ENCODE measurements around the gene NFKBIE. TPM values are rescaled to one million over a fixed set of nuclear protein-coding genes. Genes with fewer than 3 reads are reported as not detected.

Gene NFKBIE
- total RNA-seq, 1 experiment from 2014 or later = 9.7 TPM

GRCh38 chr6:44258921-44259320, 6.4 kb downstream of the NFKBIE start:
- no peak overlapping the region; a peak in 1 of 5 replicates for H3K4me3 Mint-ChIP-seq
- H3K4me1 Mint-ChIP-seq = peaks cover 43 to 47% of the 10 kb centered on the region in 2 experiments
- no peak overlapping the region; a peak in 1 of 7 replicates for H3K27ac Mint-ChIP-seq

More at GRCh38 chr6:44258921-44259320, 6.4 kb downstream of the NFKBIE start:
- no peak overlapping the region for H2BK5ac ChIP-seq (ENCODE audit: insufficient read length, low read length)
- no peak overlapping the region for H3K18ac ChIP-seq (ENCODE audit: insufficient read length, low read depth, low read length)
- H3K23me2 ChIP-seq (ENCODE audit: insufficient read length, low read depth, low read length, poor library complexity, severe bottlenecking) = peaks cover 7% of the 10 kb centered on the region
- H3K27ac ChIP-seq (ENCODE audit: insufficient read length, low read depth, low read length) = no peak overlapping the region
- H4K20me1 ChIP-seq (ENCODE audit: control insufficient read depth, insufficient read depth, insufficient read length) = no peaks in the 10 kb centered on the region
- no peak overlapping the region for H2AK5ac ChIP-seq (ENCODE audit: insufficient read length, low read length)
- H4K5ac ChIP-seq (ENCODE audit: insufficient read length, low read depth, low read length) = no peak overlapping the region
- H2BK20ac ChIP-seq (ENCODE audit: low read depth, low read length, poor library complexity, severe bottlenecking) = no peak overlapping the region
- no peak overlapping the region for H3K14ac ChIP-seq (ENCODE audit: insufficient read depth, low read length)
- no peak overlapping the region for H3T11ph ChIP-seq (ENCODE audit: low read length)
- no peak overlapping the region for H2BK12ac ChIP-seq (ENCODE audit: insufficient read length, low read depth, low read length)
- no peaks in the 10 kb centered on the region for H3K79me2 ChIP-seq (ENCODE audit: insufficient read depth, low read length)
- no peak for DNase-seq
- H3K9ac ChIP-seq (ENCODE audit: extremely low read depth, insufficient read length, low read length) = no peak overlapping the region
- no peak overlapping the region for H4K8ac ChIP-seq (replicated peaks; ENCODE audit: insufficient read length, low read depth, low read length)
- H3K23ac ChIP-seq (ENCODE audit: insufficient read length, low read depth, low read length) = no peak overlapping the region
- no peak overlapping the region for H2AFZ ChIP-seq (ENCODE audit: low read length)
- Mint-ChIP-seq H3K27me3 (ENCODE audit: low read depth) (peaks cover 11% of the 10 kb centered on the region), H3K36me3 (ENCODE audit: insufficient read depth in 1 of 3, low read depth in 3 of 3) (peaks cover 4 to 41% (median 26%) of the 10 kb centered on the region in 3 experiments), H3K9me3 (no peaks in the 10 kb centered on the region)
- no peaks in the 10 kb centered on the region for H3K27me3 ChIP-seq (ENCODE audit: insufficient read depth, low read length)
- no peaks in the 10 kb centered on the region; the same call in 1 of the 2 replicates for H3K4me1 ChIP-seq (ENCODE audit: insufficient read depth, low read length)
- H3K79me1 ChIP-seq (ENCODE audit: insufficient read depth, low read depth, low read length, poor library complexity, severe bottlenecking) = no peaks in the 10 kb centered on the region
- no peaks in the 10 kb centered on the region for H3K9me3 ChIP-seq (ENCODE audit: control insufficient read depth, low read depth, low read length)
- no peak overlapping the region for H3K4ac ChIP-seq (ENCODE audit: low read depth, low read length)
- H3K4me2 ChIP-seq (ENCODE audit: insufficient read depth, insufficient read length, low read length) = no peak overlapping the region
- no peak overlapping the region for H2BK15ac ChIP-seq (ENCODE audit: low read depth, low read length)
- no peak overlapping the region for H3K56ac ChIP-seq (ENCODE audit: insufficient read length, low read depth, low read length)
- no peak overlapping the region for H2BK120ac ChIP-seq (ENCODE audit: low read depth, low read length, poor library complexity, severe bottlenecking)
- no peak overlapping the region for H4K91ac ChIP-seq (ENCODE audit: insufficient read length, low read depth, low read length)
- WGBS (ENCODE audit: extremely low coverage, insufficient read length, low lambda C conversion rate) = no CpG with 5 or more reads among the region's 3 CpGs
- TF ChIP-seq CTCF (conservative IDR thresholded peaks at IDR 0.05) = no peak

Data from H9 (cell line).